A673 (cell line): ENCODE data around the gene ITPR1. TPM values are rescaled to one million over a fixed set of nuclear protein-coding genes. Genes with fewer than 3 reads are reported as not detected.

ENCODE experiments used
- BruUV-seq: library from RNA; stranded (reverse); fragments of 400-500 nt; replicated peaks from 2 replicates; lab custom pipeline; 2021; lab: Mats Ljungman, UMichigan
- CTCF ChIA-PET: fragments of 300-600 bp; sonication (Branson Sonifier 250); formaldehyde crosslinking; loops from one replicate; lab custom pipeline; 2022; ENCODE audit warnings: antibody characterized with exemption; lab: Charles Lee
- POLR2A ChIA-PET: fragments of 300-600 bp; sonication (Branson Sonifier 250); formaldehyde crosslinking; loops from one replicate; lab custom pipeline; 2022; ENCODE audit warnings: antibody characterized with exemption; ENCODE audit not compliant: low non-redundant PET; lab: Charles Lee
- DNase-seq: peaks from one replicate; pipeline ENCODE4 v3.0.0-alpha.2; 2015; ENCODE audit warnings: low spot score
- H3K27ac ChIP-seq: fragments of 200-600 bp; sonication (generic); 2 replicates; pipeline ENCODE4 v1.5.1; 2016; ENCODE audit warnings: mixed run types, low read depth, mild to moderate bottlenecking, mixed read lengths, antibody characterized with exemption, low read length; ENCODE audit not compliant: poor library complexity, severe bottlenecking
- H3K27me3 ChIP-seq: fragments of 200-600 bp; sonication (generic); replicated peaks from 2 replicates; pipeline ENCODE4 v1.6.1; 2017; ENCODE audit warnings: mixed run types, low read depth, mild to moderate bottlenecking, mixed read lengths, antibody characterized with exemption, low read length; ENCODE audit not compliant: insufficient read depth, poor library complexity
- H3K36me3 ChIP-seq: fragments of 200-600 bp; sonication (generic); 2 replicates; pipeline ENCODE4 v1.6.1; 2016; ENCODE audit warnings: mixed run types, mild to moderate bottlenecking, mixed read lengths, antibody characterized with exemption, low read length; ENCODE audit not compliant: insufficient read depth, poor library complexity, severe bottlenecking
- H3K4me1 ChIP-seq: fragments of 200-600 bp; sonication (generic); 2 replicates; pipeline ENCODE4 v1.6.1; 2017; ENCODE audit warnings: mixed run types, mild to moderate bottlenecking, mixed read lengths, antibody characterized with exemption, low read length; ENCODE audit not compliant: insufficient read depth, poor library complexity, severe bottlenecking
- H3K4me3 ChIP-seq: fragments of 200-600 bp; sonication (generic); 2 replicates; pipeline ENCODE4 v1.5.1; 2016; ENCODE audit warnings: low read depth, mixed run types, mild to moderate bottlenecking, mixed read lengths, low read length; ENCODE audit not compliant: poor library complexity, severe bottlenecking
- H3K9me3 ChIP-seq: fragments of 200-600 bp; sonication (generic); 2 replicates; pipeline ENCODE4 v1.6.1; 2016; ENCODE audit warnings: mixed run types, low read depth, mild to moderate bottlenecking, mixed read lengths, antibody characterized with exemption, low read length; ENCODE audit not compliant: poor library complexity, severe bottlenecking
- CTCF ChIP-seq: fragments of 300-800, 200-600 bp; sonication (generic); conservative IDR thresholded peaks from 2 replicates; pipeline ENCODE4 v1.5.1; 2017; ENCODE audit warnings: low read depth, mild to moderate bottlenecking, antibody characterized with exemption, low read length, moderate library complexity, mixed read lengths
- EZH2 ChIP-seq: fragments of 200-600 bp; sonication (generic); IDR thresholded peaks from 2 replicates; pipeline ENCODE4 v1.6.1; 2017; ENCODE audit warnings: borderline replicate concordance, low read depth, mild to moderate bottlenecking, mixed read lengths, antibody characterized with exemption, low read length; ENCODE audit not compliant: poor library complexity, severe bottlenecking
- intact Hi-C: fragments of 100-400 bp; cut with micrococcal nuclease; formaldehyde crosslinking; loops from one replicate; pipeline ENCODE4 v1.10.0; 2022; ENCODE audit not compliant: unreplicated experiment
- total RNA-seq: library from RNA; stranded (reverse); gene quantifications from 2 replicates; pipeline ENCODE4 v1.2.3, GENCODE V29; 2021

The ITPR1 gene
- total RNA-seq, 1 experiment from 2014 or later = 8.6 TPM

GRCh38 chr3:4770561-4770960 is 277.4 kb downstream of the ITPR1 start:
- intact Hi-C loops = no loop called here
- POLR2A ChIA-PET = no interaction called here
- Histone ChIP-seq H3K27me3 (no peaks in the 10 kb centered on the region), H3K27ac (no peak overlapping the region), H3K4me3 (no peak overlapping the region), H3K4me1 (no peaks in the 10 kb centered on the region), H3K9me3 (peaks cover 4% of the 10 kb centered on the region), H3K36me3 (no peaks in the 10 kb centered on the region)
- CTCF ChIA-PET = no interaction called here
- no TSS peak for BruUV-seq
- TF ChIP-seq CTCF (no peak), EZH2 (no peak)
- DNase-seq = no peak

GRCh38 chr3:4771243-4771642 is 278.1 kb downstream of the ITPR1 start:
- H3K27ac ChIP-seq = no peak overlapping the region
- H3K27me3 ChIP-seq = no peaks in the 10 kb centered on the region
- H3K9me3 ChIP-seq = peaks cover 2% of the 10 kb centered on the region
- no peak overlapping the region for H3K4me3 ChIP-seq
- H3K4me1 ChIP-seq = no peaks in the 10 kb centered on the region
- H3K36me3 ChIP-seq = no peaks in the 10 kb centered on the region
- no TSS peak for BruUV-seq
- TF ChIP-seq CTCF (no peak), EZH2 (no peak)
- CTCF ChIA-PET = no interaction called here
- intact Hi-C loops = no loop called here
- DNase-seq = no peak
- POLR2A ChIA-PET = no interaction called here

GRCh38 chr3:4772171-4772804 is 279.1 kb downstream of the ITPR1 start:
- no TSS peak for BruUV-seq
- no peak for DNase-seq
- Histone ChIP-seq H3K4me3 (no peak overlapping the region), H3K36me3 (no peaks in the 10 kb centered on the region), H3K27me3 (no peaks in the 10 kb centered on the region), H3K9me3 (no peaks in the 10 kb centered on the region), H3K27ac (no peak overlapping the region), H3K4me1 (no peaks in the 10 kb centered on the region)
- CTCF ChIA-PET = no interaction called here
- POLR2A ChIA-PET = no interaction called here
- TF ChIP-seq CTCF (no peak), EZH2 (no peak)
- intact Hi-C loops = no loop called here
